WTC11 (cell line): ENCODE data around the gene GNA12. TPM values are rescaled to one million over a fixed set of nuclear protein-coding genes. Genes with fewer than 3 reads are reported as not detected.

Source experiments
- ATAC-seq: fragments of 200-7000 bp; cut with Tn5 transposase; 2 replicates; pipeline ENCODE4 v1.10.0; 2021; ENCODE audit warnings: mild to moderate bottlenecking, moderate library complexity
- CTCF ChIA-PET: fragments of 300-600 bp; sonication (Branson Sonifier 250); formaldehyde crosslinking; loops from one replicate; lab custom pipeline; 2021; ENCODE audit warnings: antibody characterized with exemption; lab: Charles Lee
- POLR2A ChIA-PET: fragments of 350-600 bp; sonication (Branson Sonifier 250); formaldehyde crosslinking; loops from one replicate; lab custom pipeline; 2021; ENCODE audit warnings: antibody characterized with exemption; lab: Charles Lee
- DNase-seq: peaks from one replicate; pipeline ENCODE4 v3.0.0; 2021; ENCODE audit warnings: low spot score
- H3K27ac Mint-ChIP-seq: 2 replicates; pipeline ENCODE4 v1.8.0; 2021; ENCODE audit warnings: mixed read lengths
- H3K27me3 Mint-ChIP-seq: 2 replicates; pipeline ENCODE4 v1.8.0; 2021; ENCODE audit warnings: low read depth, mild to moderate bottlenecking, moderate library complexity, mixed read lengths
- H3K36me3 Mint-ChIP-seq: 2 replicates; pipeline ENCODE4 v1.8.0; 2021; ENCODE audit warnings: mixed read lengths
- H3K4me1 Mint-ChIP-seq: 2 replicates; pipeline ENCODE4 v1.8.0; 2022; ENCODE audit warnings: mixed read lengths
- H3K4me3 Mint-ChIP-seq: 2 replicates; pipeline ENCODE4 v1.8.0; 2021; ENCODE audit warnings: mild to moderate bottlenecking, moderate library complexity, mixed read lengths
- H3K9me3 Mint-ChIP-seq: 2 replicates; pipeline ENCODE4 v1.8.0; 2021; ENCODE audit warnings: mixed read lengths
- ETV6 ChIP-seq: sonication (generic); formaldehyde crosslinking; IDR thresholded peaks from 2 replicates; pipeline ENCODE4 v1.8.1; 2022; ENCODE audit warnings: mild to moderate bottlenecking, missing genetic modification reagents
- GTF2I ChIP-seq: fragments of 250-450 bp; sonication (Bioruptor Pico); conservative IDR thresholded peaks from 2 replicates; pipeline ENCODE4 v1.4.0; 2021; ENCODE audit warnings: mild to moderate bottlenecking
- JUN ChIP-seq: sonication (generic); formaldehyde crosslinking; IDR thresholded peaks from 2 replicates; pipeline ENCODE4 v1.8.0; 2023; ENCODE audit warnings: mild to moderate bottlenecking, missing genetic modification reagents
- KAT7 ChIP-seq: sonication (generic); formaldehyde crosslinking; IDR thresholded peaks from 2 replicates; pipeline ENCODE4 v1.8.1; 2023; ENCODE audit warnings: missing genetic modification reagents, mild to moderate bottlenecking, borderline replicate concordance
- RELA ChIP-seq: sonication (generic); formaldehyde crosslinking; IDR thresholded peaks from 2 replicates; pipeline ENCODE4 v1.8.1; 2022; ENCODE audit warnings: missing genetic modification reagents, mild to moderate bottlenecking, borderline replicate concordance
- RORB ChIP-seq: fragments of 250-450 bp; sonication (Bioruptor Pico); IDR thresholded peaks from 2 replicates; pipeline ENCODE4 v1.9.0; 2021; ENCODE audit warnings: mild to moderate bottlenecking
- STAT6 ChIP-seq: sonication (generic); formaldehyde crosslinking; conservative IDR thresholded peaks from 2 replicates; pipeline ENCODE4 v1.8.1; 2023; ENCODE audit warnings: mild to moderate bottlenecking, low read depth, missing genetic modification reagents, moderate library complexity
- TEAD1 ChIP-seq: sonication (generic); formaldehyde crosslinking; IDR thresholded peaks from 2 replicates; pipeline ENCODE4 v1.8.0; 2022; ENCODE audit warnings: mild to moderate bottlenecking, missing genetic modification reagents
- TP53 ChIP-seq: sonication (generic); formaldehyde crosslinking; IDR thresholded peaks from 2 replicates; pipeline ENCODE4 v1.8.1; 2023; ENCODE audit warnings: mild to moderate bottlenecking, missing genetic modification reagents
- USF2 ChIP-seq: sonication (generic); formaldehyde crosslinking; IDR thresholded peaks from 2 replicates; pipeline ENCODE4 v1.8.1; 2023; ENCODE audit warnings: mild to moderate bottlenecking, missing genetic modification reagents, moderate library complexity
- ZNF219 ChIP-seq: sonication (generic); formaldehyde crosslinking; IDR thresholded peaks from 2 replicates; pipeline ENCODE4 v1.8.0; 2023; ENCODE audit warnings: missing genetic modification reagents, mild to moderate bottlenecking, borderline replicate concordance
- ZNF232 ChIP-seq: sonication (generic); formaldehyde crosslinking; IDR thresholded peaks from 2 replicates; pipeline ENCODE4 v1.8.0; 2022; ENCODE audit warnings: mild to moderate bottlenecking, missing genetic modification reagents
- ZNF671 ChIP-seq: fragments of 250-450 bp; sonication (Bioruptor Pico); IDR thresholded peaks from 2 replicates; pipeline ENCODE4 v1.8.0; 2021; ENCODE audit warnings: mild to moderate bottlenecking
- ZSCAN18 ChIP-seq: fragments of 250-450 bp; sonication (Bioruptor Pico); IDR thresholded peaks from 2 replicates; pipeline ENCODE4 v2.1.2; 2022; ENCODE audit warnings: mild to moderate bottlenecking, moderate library complexity
- total RNA-seq: library from RNA; stranded (reverse); gene quantifications from 3 replicates; pipeline ENCODE4 v1.2.3, GENCODE V29; 2021
- TF ChIP-seq, protein P1 (sequence below): sonication (generic); formaldehyde crosslinking; IDR thresholded peaks from 2 replicates; pipeline ENCODE4 v1.8.1; 2023; ENCODE audit warnings: mild to moderate bottlenecking, missing genetic modification reagents
- TF ChIP-seq, protein P2 (sequence below): sonication (generic); formaldehyde crosslinking; IDR thresholded peaks from 2 replicates; pipeline ENCODE4 v1.8.0; 2022; ENCODE audit warnings: mild to moderate bottlenecking, missing genetic modification reagents

The GNA12 gene
- total RNA-seq, 1 experiment from 2014 or later, result 99.6 TPM

GRCh38 chr7:2837496-2837895 is 6.6 kb downstream of the GNA12 start (continued):
- TF ChIP-seq RELA (CRISPR knock-in tag) (no peak), RORB (no peak)

DNA sequence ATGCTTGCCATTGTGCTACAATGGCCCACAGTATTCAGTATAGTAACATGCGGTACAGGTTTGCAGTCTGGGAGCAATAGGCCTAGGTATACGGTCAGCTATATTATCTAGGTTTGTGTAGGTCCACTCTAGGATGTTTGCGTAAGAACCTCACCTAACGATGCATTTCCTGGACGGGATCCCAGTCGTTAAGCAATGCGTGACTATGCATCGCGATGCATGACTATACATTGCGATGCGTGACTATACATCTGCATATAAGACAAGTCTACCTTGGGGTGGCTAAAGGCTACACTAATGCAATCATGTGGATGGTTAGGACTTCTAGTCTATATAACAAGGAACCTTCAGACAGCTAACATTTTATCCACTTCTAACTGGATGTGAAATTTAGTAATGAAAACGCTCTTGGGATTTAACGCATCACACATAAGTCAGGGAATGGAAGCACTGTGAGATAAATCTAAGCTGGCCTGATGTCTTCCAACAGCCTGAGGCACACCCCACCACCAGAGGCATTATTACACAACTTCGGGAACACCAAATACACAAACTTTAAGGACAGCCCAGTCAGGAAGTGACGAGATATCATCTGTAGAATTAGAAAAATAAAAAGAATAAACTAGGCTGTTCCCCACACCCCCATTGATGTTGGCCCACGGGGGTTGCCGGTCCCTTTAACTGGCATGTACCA is 9.2 kb downstream of the GNA12 start:
- H3K4me1 Mint-ChIP-seq, result peaks cover 84% of the 10 kb centered on the region
- no peaks in the 10 kb centered on the region for H3K27me3 Mint-ChIP-seq
- peaks cover 37% of the 10 kb centered on the region for H3K36me3 Mint-ChIP-seq
- H3K27ac Mint-ChIP-seq, result peak overlapping the region; percentile 78; the same call in 1 of the 2 replicates
- TF ChIP-seq ZNF219 (no peak), ETV6 (no peak), ZNF671 (no peak), KAT7 (CRISPR knock-in tag) (no peak), STAT6 (CRISPR knock-in tag) (no peak), TP53 (CRISPR knock-in tag) (no peak)
- TF ChIP-seq, protein P1, sequence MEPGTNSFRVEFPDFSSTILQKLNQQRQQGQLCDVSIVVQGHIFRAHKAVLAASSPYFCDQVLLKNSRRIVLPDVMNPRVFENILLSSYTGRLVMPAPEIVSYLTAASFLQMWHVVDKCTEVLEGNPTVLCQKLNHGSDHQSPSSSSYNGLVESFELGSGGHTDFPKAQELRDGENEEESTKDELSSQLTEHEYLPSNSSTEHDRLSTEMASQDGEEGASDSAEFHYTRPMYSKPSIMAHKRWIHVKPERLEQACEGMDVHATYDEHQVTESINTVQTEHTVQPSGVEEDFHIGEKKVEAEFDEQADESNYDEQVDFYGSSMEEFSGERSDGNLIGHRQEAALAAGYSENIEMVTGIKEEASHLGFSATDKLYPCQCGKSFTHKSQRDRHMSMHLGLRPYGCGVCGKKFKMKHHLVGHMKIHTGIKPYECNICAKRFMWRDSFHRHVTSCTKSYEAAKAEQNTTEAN (CRISPR knock-in tag), result no peak
- ATAC-seq, result no peak
- DNase-seq, result no peak
- CTCF ChIA-PET, result no interaction called here
- H3K4me3 Mint-ChIP-seq, result no peak overlapping the region
- H3K9me3 Mint-ChIP-seq, result no peaks in the 10 kb centered on the region
- POLR2A ChIA-PET, result no interaction called here

GRCh38 chr7:2833083-2833910 is 10.8 kb downstream of the GNA12 start:
- H3K4me3 Mint-ChIP-seq, result no peak overlapping the region

More at GRCh38 chr7:2833083-2833910, 10.8 kb downstream of the GNA12 start:
- H3K27ac Mint-ChIP-seq, result peak overlapping the region; percentile 30; the same call in 1 of the 2 replicates
- ChIA-PET POLR2A (no interaction called here), CTCF (interaction anchor here (1.1 kb wide), 1 partner anchor 123 kb away, joined by 3 read pairs; no protein-coding TSS in a partner anchor)
- no peak for ATAC-seq
- no peak for DNase-seq
- no peak for TF ChIP-seq JUN (CRISPR knock-in tag)
- TF ChIP-seq ZSCAN18, result no peak
- no peak for TF ChIP-seq USF2
- TF ChIP-seq GTF2I (CRISPR knock-in tag), result no peak
- TF ChIP-seq ZNF232 (CRISPR knock-in tag), result no peak
- TF ChIP-seq, protein P2, sequence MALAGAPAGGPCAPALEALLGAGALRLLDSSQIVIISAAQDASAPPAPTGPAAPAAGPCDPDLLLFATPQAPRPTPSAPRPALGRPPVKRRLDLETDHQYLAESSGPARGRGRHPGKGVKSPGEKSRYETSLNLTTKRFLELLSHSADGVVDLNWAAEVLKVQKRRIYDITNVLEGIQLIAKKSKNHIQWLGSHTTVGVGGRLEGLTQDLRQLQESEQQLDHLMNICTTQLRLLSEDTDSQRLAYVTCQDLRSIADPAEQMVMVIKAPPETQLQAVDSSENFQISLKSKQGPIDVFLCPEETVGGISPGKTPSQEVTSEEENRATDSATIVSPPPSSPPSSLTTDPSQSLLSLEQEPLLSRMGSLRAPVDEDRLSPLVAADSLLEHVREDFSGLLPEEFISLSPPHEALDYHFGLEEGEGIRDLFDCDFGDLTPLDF (CRISPR knock-in tag), result no peak
- no peak for TF ChIP-seq ZNF671
- TF ChIP-seq TEAD1 (CRISPR knock-in tag), result no peak
- H3K27me3 Mint-ChIP-seq, result no peaks in the 10 kb centered on the region
- H3K9me3 Mint-ChIP-seq, result no peaks in the 10 kb centered on the region
- peaks cover 29% of the 10 kb centered on the region for H3K36me3 Mint-ChIP-seq
- H3K4me1 Mint-ChIP-seq, result peaks cover 87% of the 10 kb centered on the region
